HepG2 (cell line): ENCODE results near the gene BPIFB4. TPM values are rescaled to one million over a fixed set of nuclear protein-coding genes. Genes with fewer than 3 reads are reported as not detected.
A peak's percentile ranks its signal among the peaks of the same experiment; 100 is the strongest.

ENCODE experiments used
- ARNTL ChIP-seq: sonication (generic); formaldehyde crosslinking; IDR thresholded peaks from 2 replicates; pipeline ENCODE4 v1.4.0; 2020; ENCODE audit warnings: mild to moderate bottlenecking, missing genetic modification reagents
- CEBPG ChIP-seq: IDR thresholded peaks from 2 replicates; pipeline ENCODE4 v1.6.1; 2016
- DNMT1 ChIP-seq: sonication (generic); formaldehyde crosslinking; IDR thresholded peaks from 2 replicates; pipeline ENCODE4 v1.5.1; 2020; ENCODE audit warnings: mild to moderate bottlenecking, missing genetic modification reagents
- FOXC1 ChIP-seq: sonication (generic); formaldehyde crosslinking; IDR thresholded peaks from 2 replicates; pipeline ENCODE4 v1.8.0; 2022; ENCODE audit warnings: mild to moderate bottlenecking, missing genetic modification reagents, borderline replicate concordance
- HOXA9 ChIP-seq: sonication (generic); formaldehyde crosslinking; IDR thresholded peaks from 2 replicates; pipeline ENCODE4 v1.8.1; 2022; ENCODE audit warnings: missing genetic modification reagents, mild to moderate bottlenecking, moderate library complexity, borderline replicate concordance
- JDP2 ChIP-seq: sonication (generic); formaldehyde crosslinking; IDR thresholded peaks from 2 replicates; pipeline ENCODE4 v1.8.1; 2022; ENCODE audit warnings: missing genetic modification reagents, borderline replicate concordance
- JUND ChIP-seq: sonication (generic); formaldehyde crosslinking; IDR thresholded peaks from 2 replicates; pipeline ENCODE4 v1.8.0; 2022; ENCODE audit warnings: mild to moderate bottlenecking, missing genetic modification reagents
- MED8 ChIP-seq: sonication (generic); formaldehyde crosslinking; IDR thresholded peaks from 2 replicates; pipeline ENCODE4 v1.8.1; 2023; ENCODE audit warnings: mild to moderate bottlenecking, missing genetic modification reagents; ENCODE audit not compliant: insufficient replicate concordance
- PRPF4 ChIP-seq: fragments of 200-400 bp; formaldehyde crosslinking; IDR thresholded peaks from 2 replicates; pipeline ENCODE4 v1.6.1; 2016; ENCODE audit warnings: low read length, low read depth; ENCODE audit not compliant: poor library complexity, severe bottlenecking
- SALL2 ChIP-seq: sonication (generic); formaldehyde crosslinking; IDR thresholded peaks from 2 replicates; pipeline ENCODE4 v1.8.1; 2023; ENCODE audit warnings: mild to moderate bottlenecking, missing genetic modification reagents, inconsistent platforms
- TBX3 ChIP-seq: fragments of 450-650 bp; IDR thresholded peaks from 2 replicates; pipeline ENCODE4 v1.6.1; 2017; ENCODE audit warnings: antibody characterized with exemption, mild to moderate bottlenecking, inconsistent platforms, borderline replicate concordance
- ZMYM2 ChIP-seq: sonication (generic); formaldehyde crosslinking; IDR thresholded peaks from 2 replicates; pipeline ENCODE4 v1.8.0; 2022; ENCODE audit warnings: mild to moderate bottlenecking, missing genetic modification reagents
- ZNF737 ChIP-seq: sonication (generic); formaldehyde crosslinking; IDR thresholded peaks from 2 replicates; pipeline ENCODE4 v1.5.0; 2020; ENCODE audit warnings: missing genetic modification reagents, mild to moderate bottlenecking, borderline replicate concordance
- ZNF792 ChIP-seq: IDR thresholded peaks from 2 replicates; pipeline ENCODE4 v1.6.1; 2016
- polyA plus RNA-seq, 8 experiments: library from polyadenylated mRNA; depleted of rRNA in 3 of 8; stranded (reverse) in 7 of 8; unstranded in 1 of 8; fragments of >200 nt; fragmentation: Illumina TruSeq in 4 of 8; extraction: Trizol in 4 of 8; gene quantifications; 2 replicates each; pipeline versions ENCODE4 v1.2.1 to v1.2.3, GENCODE V29; 2011 to 2016; ENCODE audit warnings: low read depth in 4 of 8, missing spikeins in 1 of 8, mixed read lengths in 1 of 8; ENCODE audit not compliant: insufficient read depth in 1 of 8
- total RNA-seq, 5 experiments: library from RNA; depleted of rRNA; stranded (reverse); fragments of >200 nt; fragmentation: Illumina TruSeq; extraction: Trizol; gene quantifications; 2 replicates each; pipeline ENCODE4 v1.2.3, GENCODE V29; 2016; ENCODE audit warnings: low read depth in 1 of 5
- TF ChIP-seq, protein P1 (sequence below): sonication (generic); formaldehyde crosslinking; IDR thresholded peaks from 2 replicates; pipeline ENCODE4 v1.5.1; 2020; ENCODE audit warnings: missing genetic modification reagents, mild to moderate bottlenecking, borderline replicate concordance
- TF ChIP-seq, protein P2 (sequence below), 2 experiments: sonication (generic) in 1 of 2; formaldehyde crosslinking in 1 of 2; IDR thresholded peaks; 2 replicates each; pipeline versions ENCODE4 v1.4.0 to v1.6.1; 2016 to 2020; ENCODE audit warnings: borderline replicate concordance in 1 of 2, low read depth in 1 of 2, mild to moderate bottlenecking in 1 of 2, missing genetic modification reagents in 1 of 2
- TF ChIP-seq, protein P3 (sequence below): sonication (generic); formaldehyde crosslinking; IDR thresholded peaks from 2 replicates; pipeline ENCODE4 v1.5.0; 2020; ENCODE audit warnings: missing genetic modification reagents
- TF ChIP-seq, protein P4 (sequence below), 2 experiments: fragments of 450-650 bp in 1 of 2; sonication (generic) in 1 of 2; formaldehyde crosslinking; IDR thresholded peaks; 2 replicates each; pipeline versions ENCODE4 v1.5.0 to v1.8.0; 2020 to 2022; ENCODE audit warnings: mild to moderate bottlenecking in 1 of 2, missing genetic modification reagents in 1 of 2
- TF ChIP-seq, protein P5 (sequence below): sonication (generic); formaldehyde crosslinking; IDR thresholded peaks from 2 replicates; pipeline ENCODE4 v1.5.0; 2020; ENCODE audit warnings: missing genetic modification reagents
- TF ChIP-seq, protein P6 (sequence below): sonication (generic); formaldehyde crosslinking; IDR thresholded peaks from 2 replicates; pipeline ENCODE4 v1.5.0; 2020; ENCODE audit warnings: missing genetic modification reagents

The BPIFB4 gene
- total and polyA plus RNA-seq, 2 of the 13 experiments (the other 11 are each of a cell fraction or from before 2014, with no cell fraction given): 0.09 TPM; not detected in 1

DNA sequence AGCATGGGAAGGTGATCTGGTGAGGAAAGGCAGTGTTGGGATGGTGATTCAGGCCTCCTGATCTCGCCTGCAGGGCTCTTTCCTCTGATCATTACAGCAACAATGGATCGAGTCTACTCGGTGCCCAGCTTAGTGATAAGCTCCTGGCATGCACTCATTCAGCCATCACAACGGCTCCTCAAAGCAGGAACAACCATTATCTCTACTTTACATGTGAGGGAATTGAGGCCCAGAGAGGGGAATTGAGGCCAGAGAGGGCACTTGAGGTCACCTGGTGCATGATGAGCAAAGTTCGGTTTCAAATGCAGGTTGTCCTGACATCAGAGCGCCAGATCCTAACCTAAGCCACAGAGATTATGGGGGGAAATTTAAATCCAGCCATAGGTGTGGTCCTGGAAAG lies 46.5 kb downstream of the BPIFB4 start (continued):
- no peak for TF ChIP-seq DNMT1 (CRISPR knock-in tag)
- no peak for TF ChIP-seq TBX3
- TF ChIP-seq, protein P1, sequence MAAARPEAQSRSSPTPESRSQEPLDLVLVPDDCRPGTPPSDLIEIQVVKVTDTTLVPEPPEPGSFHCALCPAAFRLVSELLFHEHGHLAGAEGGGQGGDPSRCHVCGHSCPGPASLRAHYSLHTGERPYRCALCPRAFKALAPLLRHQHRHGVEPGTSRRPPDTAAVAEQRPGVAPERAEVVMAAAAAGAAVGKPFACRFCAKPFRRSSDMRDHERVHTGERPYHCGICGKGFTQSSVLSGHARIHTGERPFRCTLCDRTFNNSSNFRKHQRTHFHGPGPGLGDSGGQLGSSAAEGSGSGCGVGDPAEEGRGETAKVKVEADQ (CRISPR knock-in tag): 0 out of 2 replicates have a peak, but pooled peaks have one; percentile 35
- TF ChIP-seq ZNF792 (CRISPR knock-in tag): 0 out of 2 replicates have a peak, but pooled peaks have one; percentile 19
- 0 out of 2 replicates have a peak, but pooled peaks have one; percentile 40 for TF ChIP-seq SALL2 (CRISPR knock-in tag)
- TF ChIP-seq ARNTL: no peak
- no peak for TF ChIP-seq JDP2 (CRISPR knock-in tag)
- no peak for TF ChIP-seq HOXA9 (CRISPR knock-in tag)
- TF ChIP-seq, protein P2, sequence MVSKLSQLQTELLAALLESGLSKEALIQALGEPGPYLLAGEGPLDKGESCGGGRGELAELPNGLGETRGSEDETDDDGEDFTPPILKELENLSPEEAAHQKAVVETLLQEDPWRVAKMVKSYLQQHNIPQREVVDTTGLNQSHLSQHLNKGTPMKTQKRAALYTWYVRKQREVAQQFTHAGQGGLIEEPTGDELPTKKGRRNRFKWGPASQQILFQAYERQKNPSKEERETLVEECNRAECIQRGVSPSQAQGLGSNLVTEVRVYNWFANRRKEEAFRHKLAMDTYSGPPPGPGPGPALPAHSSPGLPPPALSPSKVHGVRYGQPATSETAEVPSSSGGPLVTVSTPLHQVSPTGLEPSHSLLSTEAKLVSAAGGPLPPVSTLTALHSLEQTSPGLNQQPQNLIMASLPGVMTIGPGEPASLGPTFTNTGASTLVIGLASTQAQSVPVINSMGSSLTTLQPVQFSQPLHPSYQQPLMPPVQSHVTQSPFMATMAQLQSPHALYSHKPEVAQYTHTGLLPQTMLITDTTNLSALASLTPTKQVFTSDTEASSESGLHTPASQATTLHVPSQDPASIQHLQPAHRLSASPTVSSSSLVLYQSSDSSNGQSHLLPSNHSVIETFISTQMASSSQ (IDR thresholded peaks at IDR 0.05; ENCODE audit: low read depth): no peak
- TF ChIP-seq, protein P2 (CRISPR knock-in tag; IDR thresholded peaks at IDR 0.05; ENCODE audit: borderline replicate concordance): no peak
- TF ChIP-seq, protein P3, sequence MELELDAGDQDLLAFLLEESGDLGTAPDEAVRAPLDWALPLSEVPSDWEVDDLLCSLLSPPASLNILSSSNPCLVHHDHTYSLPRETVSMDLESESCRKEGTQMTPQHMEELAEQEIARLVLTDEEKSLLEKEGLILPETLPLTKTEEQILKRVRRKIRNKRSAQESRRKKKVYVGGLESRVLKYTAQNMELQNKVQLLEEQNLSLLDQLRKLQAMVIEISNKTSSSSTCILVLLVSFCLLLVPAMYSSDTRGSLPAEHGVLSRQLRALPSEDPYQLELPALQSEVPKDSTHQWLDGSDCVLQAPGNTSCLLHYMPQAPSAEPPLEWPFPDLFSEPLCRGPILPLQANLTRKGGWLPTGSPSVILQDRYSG: no peak
- TF ChIP-seq FOXC1 (CRISPR knock-in tag): no peak
- TF ChIP-seq ZMYM2 (CRISPR knock-in tag): peak; percentile 51; the same call in 1 of the 2 replicates
- TF ChIP-seq, protein P4, sequence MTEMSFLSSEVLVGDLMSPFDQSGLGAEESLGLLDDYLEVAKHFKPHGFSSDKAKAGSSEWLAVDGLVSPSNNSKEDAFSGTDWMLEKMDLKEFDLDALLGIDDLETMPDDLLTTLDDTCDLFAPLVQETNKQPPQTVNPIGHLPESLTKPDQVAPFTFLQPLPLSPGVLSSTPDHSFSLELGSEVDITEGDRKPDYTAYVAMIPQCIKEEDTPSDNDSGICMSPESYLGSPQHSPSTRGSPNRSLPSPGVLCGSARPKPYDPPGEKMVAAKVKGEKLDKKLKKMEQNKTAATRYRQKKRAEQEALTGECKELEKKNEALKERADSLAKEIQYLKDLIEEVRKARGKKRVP (CRISPR knock-in tag; IDR thresholded peaks at IDR 0.05): no peak
- TF ChIP-seq CEBPG: no peak
- TF ChIP-seq PRPF4: no peak
- TF ChIP-seq ZNF737 (CRISPR knock-in tag): no peak
- TF ChIP-seq JUND (CRISPR knock-in tag): no peak
- TF ChIP-seq, protein P5, sequence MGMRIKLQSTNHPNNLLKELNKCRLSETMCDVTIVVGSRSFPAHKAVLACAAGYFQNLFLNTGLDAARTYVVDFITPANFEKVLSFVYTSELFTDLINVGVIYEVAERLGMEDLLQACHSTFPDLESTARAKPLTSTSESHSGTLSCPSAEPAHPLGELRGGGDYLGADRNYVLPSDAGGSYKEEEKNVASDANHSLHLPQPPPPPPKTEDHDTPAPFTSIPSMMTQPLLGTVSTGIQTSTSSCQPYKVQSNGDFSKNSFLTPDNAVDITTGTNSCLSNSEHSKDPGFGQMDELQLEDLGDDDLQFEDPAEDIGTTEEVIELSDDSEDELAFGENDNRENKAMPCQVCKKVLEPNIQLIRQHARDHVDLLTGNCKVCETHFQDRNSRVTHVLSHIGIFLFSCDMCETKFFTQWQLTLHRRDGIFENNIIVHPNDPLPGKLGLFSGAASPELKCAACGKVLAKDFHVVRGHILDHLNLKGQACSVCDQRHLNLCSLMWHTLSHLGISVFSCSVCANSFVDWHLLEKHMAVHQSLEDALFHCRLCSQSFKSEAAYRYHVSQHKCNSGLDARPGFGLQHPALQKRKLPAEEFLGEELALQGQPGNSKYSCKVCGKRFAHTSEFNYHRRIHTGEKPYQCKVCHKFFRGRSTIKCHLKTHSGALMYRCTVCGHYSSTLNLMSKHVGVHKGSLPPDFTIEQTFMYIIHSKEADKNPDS (CRISPR knock-in tag): no peak
- no peak for TF ChIP-seq MED8 (CRISPR knock-in tag)
- TF ChIP-seq, protein P6, sequence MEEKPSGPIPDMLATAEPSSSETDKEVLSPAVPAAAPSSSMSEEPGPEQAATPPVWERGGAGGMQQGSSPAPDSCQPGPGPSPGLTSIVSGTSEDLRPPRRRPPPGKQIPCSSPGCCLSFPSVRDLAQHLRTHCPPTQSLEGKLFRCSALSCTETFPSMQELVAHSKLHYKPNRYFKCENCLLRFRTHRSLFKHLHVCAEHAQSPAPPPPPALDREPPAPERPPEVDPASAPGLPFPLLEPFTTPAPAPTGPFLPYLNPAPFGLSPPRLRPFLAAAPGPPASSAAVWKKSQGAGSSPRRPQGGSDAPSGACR (CRISPR knock-in tag): no peak
